T47D (cell line): ENCODE results near the gene GABRP.
A peak's percentile ranks its signal among the peaks of the same experiment; 100 is the strongest.

Source experiments
- DNase-seq, 2 experiments: peaks; one replicate each; pipeline versions ENCODE4 v3.0.0 to v3.0.0-alpha.2; 2011 to 2012; ENCODE audit warnings: low read depth in 1 of 2, low spot score in 1 of 2
- JUND ChIP-seq: IDR thresholded peaks from 2 replicates; pipeline ENCODE4 v1.6.1; 2012; ENCODE audit warnings: low read depth
- in situ Hi-C: cut with HindIII; loops from 2 replicates; pipeline ENCODE4 v1.10.0; 2016; ENCODE audit warnings: low sequenced_read_pairs, low pct_unique_long_range_greater_than_20kb

Gene GABRP

GRCh38 chr5:170860818-170861666 is 77.5 kb downstream of the GABRP start:
- no peak for TF ChIP-seq JUND
- no peak for DNase-seq
- in situ Hi-C loops = no loop called here

- no peak for DNase-seq
- in situ Hi-C loops = no loop called here
- no peak for TF ChIP-seq JUND
These were observed 78.1 kb downstream of the GABRP start for GRCh38 chr5:170861667-170861916.

GRCh38 chr5:170861917-170862766 is 78.6 kb downstream of the GABRP start, which contains the start of gene RANBP17:
Gene RANBP17, plus strand, starts transcription at chr5:170862018.
- DNase-seq = peak; percentile 56 to 78

GRCh38 chr5:170863646-170864045 is 80.1 kb downstream of the GABRP start:
- TF ChIP-seq JUND = no peak
- DNase-seq = peak in 1 of 2 experiments; percentile 10
- in situ Hi-C loops = no loop called here

More at GRCh38 chr5:170861917-170862766, 78.6 kb downstream of the GABRP start, which contains the start of gene RANBP17:
- in situ Hi-C loops = no loop called here
- TF ChIP-seq JUND = no peak
